Stimulated activated CD4-positive, alpha-beta T cell treated with anti-CD3 and anti-CD28 coated beads, Interleukin-12 subunit alpha, Interleukin-12 subunit beta, amount 100 ng/mL, for 4 hours (primary cell): ENCODE results near the gene OLIG2.

ENCODE experiments used
- DNase-seq: peaks from one replicate; pipeline ENCODE4 v3.0.0-alpha.2; 2020

The OLIG2 gene

DNA sequence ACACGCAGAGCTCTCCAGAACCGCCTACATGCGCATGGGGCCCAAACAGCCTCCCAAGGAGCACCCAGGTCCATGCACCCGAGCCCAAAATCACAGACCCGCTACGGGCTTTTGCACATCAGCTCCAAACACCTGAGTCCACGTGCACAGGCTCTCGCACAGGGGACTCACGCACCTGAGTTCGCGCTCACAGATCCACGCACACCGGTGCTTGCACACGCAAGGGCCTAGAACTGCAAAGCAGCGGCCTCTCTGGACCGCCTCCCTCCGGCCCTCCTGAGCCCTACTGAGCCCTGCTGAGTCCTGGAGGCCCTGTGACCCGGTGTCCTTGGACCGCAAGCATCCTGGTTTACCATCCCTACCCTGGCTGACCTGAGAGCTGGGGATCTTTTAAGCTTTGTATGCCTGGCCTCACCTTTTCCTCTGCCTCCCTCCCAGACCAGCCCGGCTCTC is 8.3 kb downstream of the OLIG2 start:
- no peak for DNase-seq

DNA sequence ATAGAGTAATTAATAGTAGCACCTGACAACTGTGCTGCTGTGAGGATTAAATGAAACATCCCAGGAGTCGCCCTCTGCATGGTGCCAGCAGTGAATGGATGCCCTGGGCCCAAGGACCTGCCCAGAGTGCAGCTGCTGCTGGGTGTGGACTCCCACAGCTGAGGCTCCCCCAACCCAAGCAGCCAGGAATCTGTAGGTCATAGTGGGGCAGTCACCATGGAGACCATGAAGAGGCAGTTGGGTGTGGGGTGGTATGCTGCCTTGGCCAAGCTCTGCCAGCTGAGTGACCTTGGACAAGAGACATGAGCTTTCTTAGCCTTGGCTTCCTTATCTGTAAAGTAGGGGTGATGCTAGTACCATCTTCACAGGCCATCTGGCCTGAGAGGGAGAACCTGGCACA is 9.4 kb downstream of the OLIG2 start:
- DNase-seq, result no peak

DNA sequence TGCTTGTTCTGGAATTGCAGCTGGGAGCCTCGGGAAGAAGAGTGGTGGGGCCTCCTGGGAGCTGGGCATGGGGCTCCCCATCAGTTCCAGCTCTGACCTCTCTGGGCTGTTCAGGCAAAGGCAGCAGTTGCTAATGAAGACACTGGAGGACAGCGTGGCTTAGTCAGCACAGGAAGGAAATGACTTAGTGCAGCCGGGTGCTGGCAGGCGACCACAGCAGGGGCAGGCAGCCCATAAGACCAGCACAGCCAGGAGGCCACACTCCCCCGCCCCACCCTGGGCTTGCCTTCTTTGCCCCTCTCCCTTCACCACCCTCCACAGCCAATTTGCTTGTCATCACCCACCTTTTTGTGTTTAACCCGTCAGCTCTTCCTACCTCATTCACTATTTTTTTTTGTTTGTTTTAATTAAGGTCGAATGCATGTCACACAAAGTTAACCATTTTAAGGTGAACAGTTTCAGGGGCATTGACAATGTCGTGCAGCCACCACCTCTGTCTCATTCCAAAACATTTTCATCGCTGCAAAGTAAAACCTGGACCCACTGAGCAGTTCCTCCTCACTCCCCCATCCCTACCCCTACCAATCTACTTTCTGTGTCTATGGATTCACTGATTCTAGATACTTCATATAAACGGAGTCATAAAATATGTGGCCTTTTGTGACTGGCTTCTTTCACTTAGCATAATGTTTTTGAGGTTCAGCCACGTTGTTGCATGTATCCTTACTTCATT is 10.9 kb downstream of the OLIG2 start:
- no peak for DNase-seq

- DNase-seq, result no peak
Measured at GRCh38 chr21:33037501-33037900, 11.8 kb downstream of the OLIG2 start.

DNA sequence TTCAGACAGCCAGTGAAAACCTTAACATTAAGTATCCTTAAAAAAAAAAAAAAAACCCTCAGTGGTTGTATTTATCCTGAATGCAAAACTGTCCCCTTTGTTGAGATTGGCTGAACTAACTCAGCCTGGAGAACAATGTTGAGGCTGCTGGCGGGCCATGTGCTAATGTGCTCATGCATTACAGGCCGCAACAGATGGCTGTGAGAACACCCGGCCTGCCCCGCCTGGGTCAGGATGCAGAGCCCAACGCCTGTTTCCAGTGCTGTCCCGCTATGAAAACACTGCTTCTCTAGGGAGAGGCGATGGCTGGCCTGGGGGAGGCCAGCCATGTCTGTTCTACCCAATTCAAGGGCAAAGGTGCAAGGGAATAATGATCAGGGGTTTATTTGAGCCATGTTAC is 13.8 kb downstream of the OLIG2 start:
- DNase-seq, result no peak

GRCh38 chr21:33040215-33040614 is 14.5 kb downstream of the OLIG2 start:
- no peak for DNase-seq

- no peak for DNase-seq
Measured at GRCh38 chr21:33041981-33042380, 16.2 kb downstream of the OLIG2 start.

DNA sequence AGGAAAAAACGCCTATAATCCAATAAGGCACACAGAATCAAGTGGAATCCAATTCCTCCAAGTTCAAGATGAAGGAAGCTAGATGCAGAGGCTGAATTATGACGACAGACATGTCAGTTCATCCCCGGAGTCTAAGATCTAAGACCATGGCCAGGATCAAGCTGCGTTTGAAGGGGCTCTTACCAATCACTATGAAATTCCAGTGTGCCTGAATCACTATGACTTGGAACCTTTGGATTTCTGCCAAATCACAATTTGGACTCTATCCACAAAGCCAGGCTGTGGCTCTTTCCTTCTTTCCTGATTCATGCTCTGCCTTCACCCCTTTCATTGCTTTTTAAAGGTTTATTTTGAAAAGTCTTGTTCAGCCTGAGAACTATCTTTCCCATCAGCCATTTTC is 17.1 kb downstream of the OLIG2 start:
- DNase-seq, result no peak

DNA sequence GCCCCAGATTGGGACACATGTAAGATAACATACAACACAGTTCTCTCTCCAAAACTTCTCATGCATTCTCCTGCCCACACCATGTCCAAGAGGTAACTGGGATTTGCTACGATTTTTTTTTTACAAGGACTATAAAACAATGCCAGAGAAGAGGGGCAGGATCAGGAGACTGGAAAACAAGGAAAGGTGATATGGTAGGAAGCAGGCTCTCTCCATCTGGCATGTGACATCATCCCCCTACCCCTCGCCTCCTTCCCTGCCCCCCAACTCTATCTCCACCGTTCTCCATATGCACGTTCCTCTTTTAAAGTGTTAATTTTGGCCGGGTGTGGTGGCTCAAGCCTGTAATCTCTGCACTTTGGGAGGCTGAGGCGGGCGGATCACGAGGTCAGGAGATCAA is 20.7 kb downstream of the OLIG2 start:
- no peak for DNase-seq

DNA sequence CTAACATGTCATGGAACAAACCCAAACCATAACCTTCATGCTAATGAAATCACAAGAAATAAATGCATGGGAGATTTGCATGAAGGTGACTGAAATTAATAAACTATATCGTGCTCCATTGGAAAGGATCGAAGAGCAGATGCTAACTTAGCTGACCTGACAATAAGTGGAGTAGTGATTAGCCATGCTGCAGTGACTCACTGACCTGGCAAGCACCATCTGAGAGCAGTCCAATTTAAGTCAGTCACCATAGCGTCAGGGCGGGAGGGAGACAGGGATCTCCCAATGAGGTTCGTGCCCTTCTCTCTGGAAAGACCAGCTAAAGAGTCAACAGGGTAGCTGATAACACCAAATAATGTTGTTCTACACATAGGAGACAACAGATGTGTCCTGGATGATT is 21.5 kb downstream of the OLIG2 start:
- DNase-seq, result no peak

DNA sequence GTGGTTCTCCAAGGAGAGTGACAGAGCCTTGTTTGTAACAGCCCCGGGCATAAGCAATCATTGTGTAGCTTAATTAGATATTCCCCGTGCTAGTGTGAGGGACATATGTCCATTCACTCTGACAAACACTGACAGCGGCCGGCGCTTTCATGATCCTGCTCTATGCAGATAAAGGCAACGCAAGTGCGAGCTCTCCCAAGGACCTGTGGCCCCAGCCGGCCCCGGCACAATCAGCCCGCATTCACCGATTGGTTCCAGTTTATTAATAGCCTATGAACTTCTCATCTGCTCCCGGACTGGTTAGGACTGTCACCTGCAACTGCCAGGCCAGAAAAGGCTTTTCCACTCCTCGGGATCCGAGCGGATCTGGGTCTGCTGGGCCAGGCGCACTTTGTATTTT is 26.2 kb downstream of the OLIG2 start:
- no peak for DNase-seq

GRCh38 chr21:33053951-33054350 is 28.2 kb downstream of the OLIG2 start:
- DNase-seq, result no peak

GRCh38 chr21:33055991-33056390 is 30.3 kb downstream of the OLIG2 start:
- DNase-seq, result no peak

- no peak for DNase-seq
Measured at GRCh38 chr21:33057385-33057940, 31.7 kb downstream of the OLIG2 start.

- no peak for DNase-seq
Measured at GRCh38 chr21:33058527-33058926, 32.8 kb downstream of the OLIG2 start.

DNA sequence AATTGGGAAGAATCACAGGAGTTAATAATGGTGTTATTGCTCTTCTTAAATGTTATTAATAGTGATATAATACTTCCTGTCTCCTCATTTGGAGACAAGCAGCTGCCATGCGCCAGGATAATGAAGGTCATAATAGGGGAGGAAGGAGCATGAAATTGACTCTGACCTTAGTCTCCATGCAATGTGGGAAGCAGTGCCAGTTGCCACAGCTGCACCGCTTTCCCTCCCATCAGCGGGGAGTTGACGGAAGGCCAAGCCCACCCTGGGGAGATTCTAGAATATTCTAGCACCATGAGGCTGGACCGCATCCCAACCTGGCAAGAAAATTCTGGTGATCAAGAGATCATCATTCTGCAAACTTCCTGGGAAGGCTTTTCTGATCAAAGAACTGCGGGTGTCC is 33.2 kb downstream of the OLIG2 start:
- no peak for DNase-seq

DNA sequence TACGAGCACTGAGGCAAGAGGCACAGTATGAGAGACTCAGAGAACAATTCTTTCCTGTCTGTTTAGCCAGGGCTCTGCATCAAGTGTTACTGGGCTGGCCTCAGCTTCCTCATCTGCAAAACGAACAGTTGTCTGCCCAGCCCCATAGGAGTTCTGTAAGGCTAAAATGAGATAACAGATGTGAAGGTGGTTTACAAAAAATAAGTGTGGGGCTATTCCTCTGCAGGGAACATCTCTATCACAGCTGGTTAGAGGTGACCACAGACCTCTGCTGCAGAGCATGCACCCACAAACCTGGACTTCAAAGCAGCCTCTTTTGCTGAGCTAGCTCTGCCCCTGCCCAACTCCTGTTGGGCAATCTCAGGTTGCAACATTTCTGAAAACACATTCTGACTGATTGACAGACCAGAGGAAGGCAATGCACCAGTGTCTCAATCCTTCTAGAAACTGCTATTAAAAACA is 33.7 kb downstream of the OLIG2 start:
- no peak for DNase-seq

GRCh38 chr21:33061233-33061632 is 35.5 kb downstream of the OLIG2 start:
- DNase-seq, result no peak

DNA sequence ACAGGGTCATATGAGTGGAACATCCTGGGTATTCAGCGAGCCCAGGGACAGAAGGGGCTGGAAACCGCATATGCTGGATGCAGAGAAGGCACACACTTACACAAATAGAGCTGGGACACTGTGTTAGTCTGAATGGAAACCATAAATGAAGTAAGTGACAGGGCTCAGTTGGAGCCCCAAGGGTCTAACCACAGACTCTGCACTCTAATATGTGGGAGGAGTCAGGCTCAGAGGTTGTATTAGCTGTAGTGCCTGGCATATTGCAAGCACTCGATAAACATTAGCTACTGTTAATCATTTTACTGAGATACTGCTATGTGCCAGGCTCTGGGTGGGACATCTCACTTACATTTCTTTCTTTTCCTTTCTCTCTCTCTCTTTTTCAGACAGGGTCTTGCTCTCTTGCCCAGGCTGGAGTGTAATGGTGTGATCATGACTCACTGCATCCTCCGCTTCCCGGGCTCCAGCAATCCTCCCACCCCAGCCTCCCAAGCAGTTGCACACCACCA is 37.7 kb downstream of the OLIG2 start:
- no peak for DNase-seq

DNA sequence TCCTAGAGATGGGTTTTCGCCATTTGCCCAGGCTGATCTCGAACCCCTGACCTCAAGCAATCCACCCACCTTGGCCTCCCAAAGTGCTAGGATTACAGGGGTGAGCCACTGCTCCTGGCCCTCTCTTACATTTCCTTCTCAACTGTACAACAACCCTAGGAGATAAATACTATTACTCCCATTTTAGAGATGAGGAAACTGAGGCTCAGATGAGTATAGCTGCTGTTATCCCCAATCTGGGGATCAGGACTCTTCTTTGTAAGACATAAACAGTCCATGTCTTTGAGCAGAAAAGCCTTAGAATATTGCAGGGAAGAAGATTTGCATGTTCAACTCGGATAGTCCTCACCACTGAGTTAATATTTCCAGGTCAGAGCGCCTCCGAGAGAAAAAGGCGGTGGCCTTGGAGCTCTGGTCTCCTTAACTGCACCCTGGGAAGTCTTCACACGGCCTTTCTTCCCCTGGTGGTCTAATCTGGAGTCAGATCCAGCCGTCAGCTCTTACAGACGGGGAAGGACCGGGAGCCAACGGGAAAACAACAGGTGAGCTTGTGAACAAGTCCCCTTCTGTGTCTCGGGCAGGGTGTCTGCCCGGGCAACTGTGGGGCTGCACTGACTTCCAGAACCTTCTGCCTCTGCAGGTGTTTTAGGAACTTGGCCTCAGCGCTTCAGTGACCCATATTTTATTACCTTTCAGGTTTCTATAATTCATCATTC is 38.3 kb downstream of the OLIG2 start:
- DNase-seq, result no peak

GRCh38 chr21:33064623-33065390 is 39.1 kb downstream of the OLIG2 start:
- DNase-seq, result no peak

DNA sequence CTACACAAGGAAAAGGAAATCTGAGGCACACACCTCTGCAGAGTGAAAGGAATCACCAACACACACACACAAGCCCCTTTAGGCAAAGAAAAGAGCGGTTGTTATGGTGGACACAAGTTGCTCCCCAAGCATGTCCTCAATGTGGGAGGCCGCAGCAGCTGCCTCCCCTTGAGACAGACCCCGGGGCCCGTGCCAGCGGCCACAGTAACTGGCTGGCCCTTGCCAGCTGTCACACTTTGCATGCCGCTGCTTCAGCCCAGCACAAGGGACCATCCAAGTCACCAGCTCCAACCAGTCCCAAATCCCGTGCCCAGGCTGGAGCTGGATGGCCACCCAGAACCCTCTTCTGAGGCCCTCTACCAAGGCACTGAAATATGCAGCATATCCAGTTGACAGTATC is 41.3 kb downstream of the OLIG2 start:
- no peak for DNase-seq

DNA sequence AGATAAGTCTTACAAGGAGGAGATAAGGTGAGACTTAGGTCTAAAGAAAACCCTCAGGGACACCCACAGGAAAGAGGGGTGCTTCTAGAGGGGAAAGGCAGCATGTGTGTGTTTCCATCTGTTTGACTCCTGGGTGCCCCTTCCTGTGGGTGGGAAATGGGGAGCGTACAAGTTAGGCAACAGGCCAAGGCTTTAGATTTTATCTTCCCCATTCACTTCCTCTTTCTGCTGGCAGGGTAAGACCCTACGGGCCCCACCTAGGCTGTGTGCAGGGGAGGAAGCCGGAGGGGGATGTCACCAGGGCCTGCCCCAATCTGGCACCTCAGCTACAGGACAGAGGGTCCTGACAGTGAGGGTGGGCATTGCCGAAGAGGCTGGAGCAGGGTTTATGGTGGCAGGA is 41.7 kb downstream of the OLIG2 start:
- DNase-seq, result no peak
